H9 (cell line): ENCODE data around the gene TENM3. TPM values are rescaled to one million over a fixed set of nuclear protein-coding genes. Genes with fewer than 3 reads are reported as not detected.

Experiments used
- DNase-seq: peaks from one replicate; pipeline ENCODE4 v3.0.0-alpha.2; 2017
- H2AFZ ChIP-seq: one replicate; pipeline ENCODE4 v1.6.1; 2013; ENCODE audit warnings: mild to moderate bottlenecking, low read length, control low read depth, moderate library complexity
- H2AK5ac ChIP-seq: 2 replicates; pipeline ENCODE4 v1.6.1; 2013; ENCODE audit warnings: low read length, control low read depth, mixed read lengths; ENCODE audit not compliant: insufficient read length
- H2BK120ac ChIP-seq: one replicate; pipeline ENCODE4 v1.6.1; 2013; ENCODE audit warnings: low read depth, mild to moderate bottlenecking, low read length, control low read depth, inconsistent platforms; ENCODE audit not compliant: poor library complexity, severe bottlenecking
- H2BK12ac ChIP-seq: 2 replicates; pipeline ENCODE4 v1.6.1; 2013; ENCODE audit warnings: low read length, control low read depth, mixed read lengths, low read depth; ENCODE audit not compliant: insufficient read length
- H2BK15ac ChIP-seq: 2 replicates; pipeline ENCODE4 v1.6.1; 2013; ENCODE audit warnings: low read depth, low read length, control low read depth
- H2BK20ac ChIP-seq: one replicate; pipeline ENCODE4 v1.6.1; 2013; ENCODE audit warnings: low read depth, mild to moderate bottlenecking, low read length, control low read depth, inconsistent platforms; ENCODE audit not compliant: poor library complexity, severe bottlenecking
- H2BK5ac ChIP-seq: 2 replicates; pipeline ENCODE4 v1.6.1; 2013; ENCODE audit warnings: low read length, control low read depth, mixed read lengths; ENCODE audit not compliant: insufficient read length
- H3K14ac ChIP-seq: 2 replicates; pipeline ENCODE4 v1.6.1; 2013; ENCODE audit warnings: low read length, control low read depth; ENCODE audit not compliant: insufficient read depth
- H3K18ac ChIP-seq: 2 replicates; pipeline ENCODE4 v1.6.1; 2013; ENCODE audit warnings: low read depth, mild to moderate bottlenecking, mixed read lengths, low read length, control low read depth; ENCODE audit not compliant: insufficient read length
- H3K23ac ChIP-seq: 2 replicates; pipeline ENCODE4 v1.6.1; 2013; ENCODE audit warnings: low read length, control low read depth, mixed read lengths, low read depth; ENCODE audit not compliant: insufficient read length
- H3K23me2 ChIP-seq: 2 replicates; pipeline ENCODE4 v1.6.1; 2013; ENCODE audit warnings: low read depth, mild to moderate bottlenecking, mixed read lengths, low read length, control low read depth; ENCODE audit not compliant: insufficient read length, poor library complexity, severe bottlenecking
- H3K27ac ChIP-seq: 2 replicates; pipeline ENCODE4 v1.5.1; 2013; ENCODE audit warnings: low read length, control low read depth, mixed read lengths, low read depth; ENCODE audit not compliant: insufficient read length
- H3K27me3 ChIP-seq: 2 replicates; pipeline ENCODE4 v1.6.1; 2013; ENCODE audit warnings: low read length, control low read depth, inconsistent platforms; ENCODE audit not compliant: insufficient read depth
- H3K4ac ChIP-seq: 2 replicates; pipeline ENCODE4 v1.6.1; 2013; ENCODE audit warnings: low read depth, mild to moderate bottlenecking, control low read depth, inconsistent platforms, low read length, moderate library complexity
- H3K4me1 ChIP-seq: 2 replicates; pipeline ENCODE4 v1.6.1; 2013; ENCODE audit warnings: low read length, control low read depth, inconsistent platforms; ENCODE audit not compliant: insufficient read depth
- H3K4me2 ChIP-seq: 2 replicates; pipeline ENCODE4 v1.6.1; 2013; ENCODE audit warnings: low read length, control low read depth, mixed read lengths; ENCODE audit not compliant: insufficient read length, insufficient read depth
- H3K56ac ChIP-seq: 2 replicates; pipeline ENCODE4 v1.6.1; 2013; ENCODE audit warnings: low read depth, mild to moderate bottlenecking, mixed read lengths, low read length, control low read depth; ENCODE audit not compliant: insufficient read length
- H3K79me1 ChIP-seq: 2 replicates; pipeline ENCODE4 v1.6.1; 2013; ENCODE audit warnings: low read depth, mild to moderate bottlenecking, moderate library complexity, low read length, control low read depth, inconsistent platforms; ENCODE audit not compliant: insufficient read depth, poor library complexity, severe bottlenecking
- H3K79me2 ChIP-seq: 2 replicates; pipeline ENCODE4 v1.6.1; 2013; ENCODE audit warnings: low read length, control low read depth, inconsistent platforms; ENCODE audit not compliant: insufficient read depth
- H3K9ac ChIP-seq: 2 replicates; pipeline ENCODE4 v1.6.1; 2013; ENCODE audit warnings: low read length, control low read depth, mixed read lengths; ENCODE audit not compliant: insufficient read length; ENCODE audit errors: extremely low read depth
- H3K9me3 ChIP-seq: one replicate; pipeline ENCODE4 v1.6.1; 2013; ENCODE audit warnings: low read depth, low read length, inconsistent platforms; ENCODE audit not compliant: control insufficient read depth
- H3T11ph ChIP-seq: one replicate; pipeline ENCODE4 v1.6.1; 2013; ENCODE audit warnings: mild to moderate bottlenecking, low read length, control low read depth, inconsistent platforms
- H4K20me1 ChIP-seq: one replicate; pipeline ENCODE4 v1.6.1; 2013; ENCODE audit not compliant: control insufficient read depth, insufficient read length, insufficient read depth
- H4K5ac ChIP-seq: 2 replicates; pipeline ENCODE4 v1.6.1; 2013; ENCODE audit warnings: low read depth, mild to moderate bottlenecking, mixed read lengths, low read length, control low read depth; ENCODE audit not compliant: insufficient read length
- H4K8ac ChIP-seq: replicated peaks from 2 replicates; pipeline ENCODE4 v1.6.1; 2013; ENCODE audit warnings: low read length, control low read depth, mixed read lengths, low read depth; ENCODE audit not compliant: insufficient read length
- H4K91ac ChIP-seq: 2 replicates; pipeline ENCODE4 v1.6.1; 2013; ENCODE audit warnings: low read depth, mild to moderate bottlenecking, moderate library complexity, mixed read lengths, low read length, control low read depth; ENCODE audit not compliant: insufficient read length
- H3K27ac Mint-ChIP-seq, 3 experiments: 2 replicates in 2 of 3; 3 replicates in 1 of 3; pipeline ENCODE4 v1.8.0; 2020 to 2021; ENCODE audit warnings: mixed read lengths in 3 of 3, mild to moderate bottlenecking in 1 of 3, moderate library complexity in 1 of 3
- H3K27me3 Mint-ChIP-seq: 2 replicates; pipeline ENCODE4 v1.8.0; 2021; ENCODE audit warnings: low read depth, mild to moderate bottlenecking, moderate library complexity, mixed read lengths
- H3K36me3 Mint-ChIP-seq, 3 experiments: 2 replicates in 2 of 3; 3 replicates in 1 of 3; pipeline ENCODE4 v1.8.0; 2020 to 2021; ENCODE audit warnings: low read depth in 3 of 3, mixed read lengths in 3 of 3; ENCODE audit not compliant: insufficient read depth in 1 of 3
- H3K4me1 Mint-ChIP-seq, 2 experiments: 2 replicates each; pipeline ENCODE4 v1.8.0; 2020; ENCODE audit warnings: mixed read lengths in 2 of 2
- H3K4me3 Mint-ChIP-seq, 2 experiments: 2 replicates in 1 of 2; 3 replicates in 1 of 2; pipeline ENCODE4 v1.8.0; 2020 to 2021; ENCODE audit warnings: mild to moderate bottlenecking in 2 of 2, mixed read lengths in 2 of 2, moderate library complexity in 1 of 2
- H3K9me3 Mint-ChIP-seq, 2 experiments: 2 replicates in 1 of 2; 3 replicates in 1 of 2; pipeline ENCODE4 v1.8.0; 2020; ENCODE audit warnings: mild to moderate bottlenecking in 2 of 2, mixed read lengths in 2 of 2, moderate library complexity in 1 of 2
- CTCF ChIP-seq: fragments of 200-600 bp; sonication (generic); conservative IDR thresholded peaks from 3 replicates; pipeline ENCODE4 v1.8.0; 2021; ENCODE audit warnings: antibody characterized with exemption, mild to moderate bottlenecking
- WGBS: extraction: QIAGEN DNeasy Blood & Tissue Kit; methylation state at CpG from one replicate; pipeline ENCODE4 v1.1.7; 2013; ENCODE audit warnings: missing lambda C conversion rate, low lambda C conversion rate, mixed read lengths; ENCODE audit not compliant: insufficient read length; ENCODE audit errors: extremely low coverage; 5-methylcytosine and 5-hydroxymethylcytosine counted together
- total RNA-seq: library from RNA; stranded (reverse); gene quantifications from 2 replicates; pipeline ENCODE4 v1.2.1, GENCODE V29; 2021

Gene TENM3
- total RNA-seq, 1 experiment from 2014 or later, result 49.6 TPM

GRCh38 chr4:182569561-182569960 is 326.4 kb downstream of the TENM3 start:
- Histone ChIP-seq H3K9ac (no peak overlapping the region), H2BK15ac (no peak overlapping the region), H3K14ac (no peak overlapping the region), H3K79me2 (peaks cover 2% of the 10 kb centered on the region; the same call in 1 of the 2 replicates), H2AK5ac (no peak overlapping the region), H2AFZ (no peak overlapping the region), H3K4me2 (no peak overlapping the region), H2BK120ac (no peak overlapping the region), H3K4ac (no peak overlapping the region), H3K18ac (no peak overlapping the region), H3T11ph (no peak overlapping the region), H4K5ac (no peak overlapping the region), H3K79me1 (no peaks in the 10 kb centered on the region), H3K23me2 (no peaks in the 10 kb centered on the region), H3K4me1 (no peaks in the 10 kb centered on the region; the same call in 1 of the 2 replicates), H4K8ac (no peak overlapping the region), H2BK20ac (no peak overlapping the region), H4K20me1 (no peaks in the 10 kb centered on the region), H3K27ac (no peak overlapping the region), H3K27me3 (no peaks in the 10 kb centered on the region), H3K9me3 (no peaks in the 10 kb centered on the region), H2BK12ac (no peak overlapping the region), H3K56ac (no peak overlapping the region), H2BK5ac (no peak overlapping the region), H3K23ac (no peak overlapping the region), H4K91ac (no peak overlapping the region)
- no peaks in the 10 kb centered on the region for H3K9me3 Mint-ChIP-seq
- peaks cover 22 to 24% of the 10 kb centered on the region in 2 experiments for H3K4me1 Mint-ChIP-seq
- DNase-seq, result no peak
- no peaks in the 10 kb centered on the region; a peak in 1 of 7 replicates for H3K36me3 Mint-ChIP-seq
- H3K27me3 Mint-ChIP-seq, result no peaks in the 10 kb centered on the region
- no CpG with 5 or more reads among the region's 4 CpGs for WGBS
- no peak overlapping the region; a peak in 2 of 7 replicates for H3K27ac Mint-ChIP-seq
- no peak for TF ChIP-seq CTCF
- H3K4me3 Mint-ChIP-seq, result no peak overlapping the region
